Upper lobe of left lung (tissue), 4 donors: Measurements from ENCODE around the gene ADGRL3.

Source experiments
- CTCF ChIP-seq, 6 experiments: fragments of 450-650 bp in 4 of 6; fragments of 200-600 bp in 2 of 6; sonication (generic) in 2 of 6; IDR thresholded peaks; one replicate each; pipeline ENCODE4 v1.5.1; 2016 to 2019; ENCODE audit warnings: antibody characterized with exemption in 6 of 6
- EP300 ChIP-seq, 4 donors: sonication (generic); formaldehyde crosslinking; IDR thresholded peaks; one replicate each; pipeline ENCODE4 v1.5.1; 2017; ENCODE audit warnings: antibody characterized with exemption in 4 of 4, control low read depth in 2 of 4
- POLR2A ChIP-seq, 4 donors: fragments of 450-650 bp; IDR thresholded peaks; one replicate each; pipeline ENCODE4 v1.5.1; 2016 to 2017; ENCODE audit warnings: antibody characterized with exemption in 4 of 4, mild to moderate bottlenecking in 2 of 4

DNA sequence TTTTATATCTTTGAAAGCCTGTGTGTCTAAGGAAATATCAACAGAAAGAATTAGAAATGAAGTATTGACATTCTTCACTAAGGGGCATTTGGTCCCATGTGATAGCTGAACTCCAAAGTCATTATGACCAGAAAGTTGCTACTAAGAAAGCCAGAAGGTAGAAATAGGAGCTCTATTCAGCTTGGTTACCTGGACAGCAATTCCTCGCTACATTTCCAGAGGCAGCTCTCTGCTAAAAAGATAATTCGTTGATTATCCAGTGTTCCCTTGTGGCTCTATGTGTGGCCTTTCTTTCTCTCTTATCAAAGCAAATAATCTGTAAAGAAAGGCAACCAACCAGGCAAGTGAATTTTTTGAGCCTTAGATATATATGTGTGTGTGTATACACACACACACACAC lies 341.3 kb downstream of the ADGRL3 start:
- TF ChIP-seq CTCF (IDR thresholded peaks at IDR 0.05) (no peak), POLR2A (IDR thresholded peaks at IDR 0.05) (no peak), EP300 (IDR thresholded peaks at IDR 0.05) (no peak)
